Testis (tissue), 3 donors: ENCODE data around the gene VEZT. TPM values are rescaled to one million over a fixed set of nuclear protein-coding genes. Genes with fewer than 3 reads are reported as not detected.

ENCODE experiments used
- DNase-seq: peaks from one replicate; pipeline ENCODE4 v3.0.0-alpha.2; 2019
- H3K27ac ChIP-seq, 2 donors: fragments of 200-600 bp; sonication (generic); one replicate each; pipeline ENCODE4 v1.5.1; 2019
- H3K27me3 ChIP-seq: fragments of 200-600 bp; sonication (generic); one replicate; pipeline ENCODE4 v1.5.1; 2019
- H3K36me3 ChIP-seq: fragments of 200-600 bp; sonication (generic); one replicate; pipeline ENCODE4 v1.5.1; 2017; ENCODE audit warnings: low read depth; ENCODE audit errors: missing control alignments
- H3K4me1 ChIP-seq: fragments of 200-600 bp; sonication (generic); one replicate; pipeline ENCODE4 v1.5.1; 2019
- H3K4me3 ChIP-seq, 2 donors: fragments of 200-600 bp; sonication (generic); one replicate each; pipeline ENCODE4 v1.5.1; 2017 to 2019
- H3K9me3 ChIP-seq: fragments of 200-600 bp; sonication (generic); one replicate; pipeline ENCODE4 v1.5.1; 2017
- CTCF ChIP-seq, 3 experiments: fragments of 450-650 bp in 2 of 3; fragments of 200-600 bp in 1 of 3; sonication (generic) in 1 of 3; IDR thresholded peaks; one replicate each; pipeline ENCODE4 v1.5.1; 2016 to 2019; ENCODE audit warnings: antibody characterized with exemption in 3 of 3, mild to moderate bottlenecking in 2 of 3, moderate library complexity in 1 of 3
- POLR2A ChIP-seq: fragments of 450-650 bp; IDR thresholded peaks from one replicate; pipeline ENCODE4 v1.6.1; 2017; ENCODE audit warnings: antibody characterized with exemption, mild to moderate bottlenecking, moderate library complexity
- WGBS, 2 donors: methylation state at CpG; one replicate each; pipeline ENCODE4 v1.1.5; 2018; 5-methylcytosine and 5-hydroxymethylcytosine counted together
- intact Hi-C: fragments of 100-400 bp; cut with DNase I; formaldehyde crosslinking; loops from one replicate; pipeline ENCODE4 v1.15.1; 2023; ENCODE audit warnings: low total_unique reads
- microRNA counts, 2 donors: library from miRNA; unstranded; fragments of <30 nt; microRNA quantifications; one replicate each; lab custom pipeline; 2016
- microRNA-seq, 2 donors: library from miRNA; unstranded; fragments of <30 nt; microRNA quantifications; one replicate each; pipeline ENCODE4, GENCODE V29; 2016; ENCODE audit warnings: borderline number of aligned reads in 2 of 2, borderline replicate concordance in 1 of 2
- polyA plus RNA-seq: library from polyadenylated mRNA; stranded (reverse); fragments of 350-450 nt; fragmentation: Illumina TruSeq; extraction: RNeasy Lipid Tissue Mini Kit (QIAGEN cat#74804); gene quantifications from one replicate; pipeline ENCODE4 v1.2.3, GENCODE V29; 2014; ENCODE audit warnings: low read depth, low replicate concordance; ENCODE audit not compliant: insufficient read depth
- small RNA-seq, 2 donors: library from RNA; depleted of rRNA; stranded (forward); fragments of <200 nt; gene quantifications; one replicate each; pipeline ENCODE3, GENCODE V24; 2016
- total RNA-seq, 2 donors: library from RNA; depleted of rRNA; stranded (reverse); fragments of >200 nt; gene quantifications; one replicate each; pipeline ENCODE4 v1.2.3, GENCODE V29; 2016

VEZT gene
- total and polyA plus RNA-seq, 3 donors from 2014 or later = 31.7 to 112 (median 94.6) TPM

GRCh38 chr12:95351748-95352147, 134.1 kb downstream of the VEZT start:
- Histone ChIP-seq H3K27ac (no peak overlapping the region), H3K4me1 (no peaks in the 10 kb centered on the region), H3K36me3 (no peaks in the 10 kb centered on the region), H3K27me3 (no peaks in the 10 kb centered on the region), H3K4me3 (no peak overlapping the region), H3K9me3 (no peaks in the 10 kb centered on the region)
- WGBS, 2 donors = 95% methylated on average over 3 to 6 of the region's 6 CpGs
- intact Hi-C loops = no loop called here
- DNase-seq = no peak
- no peak for TF ChIP-seq CTCF (IDR thresholded peaks at IDR 0.05)
- TF ChIP-seq POLR2A = no peak

MicroRNA genes within 50 kb of the gene (microRNA counts, 767-probe panel; counts per million panel counts)
- microRNA hsa-miR-331-3p (lab: Ali Mortazavi, UCI) = 3,160 to 3,710 counts per million in 2 donors
- 0 to 152 counts per million in 2 donors for microRNA hsa-miR-331-5p (lab: Ali Mortazavi, UCI)

Small RNAs within 50 kb of the gene (microRNA-seq; reads per million reads assigned to microRNA genes)
- gene MIR331 = 184 to 193 reads per million in 2 donors
- gene MIR3685 = 0 to 0.69 reads per million in 2 donors

Small RNAs within 50 kb of the gene (small RNA-seq; reads per million reads assigned to genes)
- 0.47 to 1.9 reads per million in 2 donors for gene MIR331
- gene MIR3685 = 0 reads per million in 2 donors
- gene RF00019 = 0 reads per million in 2 donors
- 0 reads per million in 2 donors for gene RNU6-808P

Other genes starting within 250 kb of the VEZT start
- gene NDUFA12, start 214.1 kb upstream of the VEZT start, total RNA-seq = 10 to 100 TPM; 75.2 to 77.5 TPM
- gene NDUFA12, start 214.1 kb upstream of the VEZT start, polyA plus RNA-seq = 136 TPM
- 100 to 1,000 TPM; 102 to 114 TPM for gene NR2C1, start 144.2 kb upstream of the VEZT start, total RNA-seq
- 66.3 TPM for gene NR2C1, start 144.2 kb upstream of the VEZT start, polyA plus RNA-seq
- 10 to 100 TPM; 13.1 to 13.6 TPM for gene FGD6, start 340 bp upstream of the VEZT start, total RNA-seq
- 4.8 TPM for gene FGD6, start 340 bp upstream of the VEZT start, polyA plus RNA-seq